CD14-positive monocyte (primary cell): ENCODE measurements around the gene SLC43A2. TPM values are rescaled to one million over a fixed set of nuclear protein-coding genes. Genes with fewer than 3 reads are reported as not detected.

ENCODE experiments used
- DNase-seq, 3 donors: peaks; one replicate each; pipeline ENCODE4 v3.0.0-alpha.2; 2011 to 2022
- H2AFZ ChIP-seq: 2 replicates; pipeline ENCODE4 v1.6.0; 2012; ENCODE audit warnings: mild to moderate bottlenecking, low read depth, low read length, inconsistent platforms; ENCODE audit not compliant: insufficient read depth, poor library complexity, severe bottlenecking
- H3K27ac ChIP-seq, 2 donors: 1 replicate in 1 of 2; 2 replicates in 1 of 2; pipeline ENCODE4 v1.5.1; 2012 to 2013; ENCODE audit warnings: low read length in 2 of 2, control low read depth in 1 of 2, inconsistent platforms in 1 of 2, low read depth in 1 of 2, mild to moderate bottlenecking in 1 of 2
- H3K27me3 ChIP-seq, 2 donors: one replicate each; pipeline versions ENCODE4 v1.6.0 to v1.6.1; 2011 to 2013; ENCODE audit warnings: low read length in 2 of 2; ENCODE audit not compliant: control insufficient read depth in 2 of 2, insufficient read depth in 2 of 2
- H3K36me3 ChIP-seq, 2 donors: replicated peaks in 1 of 2; 1 replicate in 1 of 2; 2 replicates in 1 of 2; pipeline versions ENCODE4 v1.5.1 to v1.6.1; 2012 to 2013; ENCODE audit warnings: low read length in 2 of 2, control low read depth in 1 of 2, inconsistent platforms in 1 of 2, mild to moderate bottlenecking in 1 of 2; ENCODE audit not compliant: insufficient read depth in 2 of 2, control insufficient read depth in 1 of 2
- H3K4me1 ChIP-seq, 2 donors: 1 replicate in 1 of 2; 2 replicates in 1 of 2; pipeline versions ENCODE4 v1.5.1 to v1.6.1; 2012 to 2013; ENCODE audit warnings: low read length in 2 of 2, control low read depth in 1 of 2, inconsistent platforms in 1 of 2, mild to moderate bottlenecking in 1 of 2, moderate library complexity in 1 of 2; ENCODE audit not compliant: insufficient read depth in 2 of 2, control insufficient read depth in 1 of 2
- H3K4me2 ChIP-seq: replicated peaks from 2 replicates; pipeline ENCODE3; 2012; ENCODE audit warnings: low read length, moderate library complexity, mild to moderate bottlenecking; ENCODE audit not compliant: poor library complexity, severe bottlenecking; ENCODE audit errors: extremely low read depth
- H3K4me3 ChIP-seq, 3 experiments: fragments of 200-600 bp in 1 of 3; sonication (generic) in 1 of 3; replicated peaks in 1 of 3; 1 replicate in 2 of 3; 2 replicates in 1 of 3; pipeline ENCODE4 v1.5.1; 2011 to 2013; ENCODE audit warnings: low read length in 3 of 3, mild to moderate bottlenecking in 3 of 3, control low read depth in 2 of 3, low read depth in 2 of 3, inconsistent platforms in 1 of 3, moderate library complexity in 1 of 3
- H3K79me2 ChIP-seq: 2 replicates; pipeline ENCODE4 v1.6.0; 2012; ENCODE audit warnings: mild to moderate bottlenecking, control low read depth, inconsistent platforms, low read length, moderate library complexity; ENCODE audit not compliant: insufficient read depth
- H3K9ac ChIP-seq: 2 replicates; pipeline ENCODE4 v1.6.0; 2017; ENCODE audit warnings: low read length, mild to moderate bottlenecking; ENCODE audit not compliant: insufficient read depth, poor library complexity, severe bottlenecking
- H3K9me3 ChIP-seq, 2 donors: replicated peaks in 1 of 2; 1 replicate in 1 of 2; 2 replicates in 1 of 2; pipeline versions ENCODE4 v1.5.1 to v1.6.1; 2012 to 2013; ENCODE audit warnings: low read length in 2 of 2, control low read depth in 1 of 2; ENCODE audit not compliant: control insufficient read depth in 1 of 2, insufficient read depth in 1 of 2
- H4K20me1 ChIP-seq: 2 replicates; pipeline ENCODE4 v1.6.0; 2012; ENCODE audit warnings: mild to moderate bottlenecking, low read length, control low read depth, moderate library complexity; ENCODE audit not compliant: insufficient read depth
- H3K27ac Mint-ChIP-seq, 7 donors: one replicate each; pipeline ENCODE4 v1.8.0; 2020; ENCODE audit warnings: mild to moderate bottlenecking in 7 of 7, mixed read lengths in 7 of 7, moderate library complexity in 6 of 7, inconsistent platforms in 2 of 7
- H3K27me3 Mint-ChIP-seq, 3 donors: one replicate each; pipeline ENCODE4 v1.8.0; 2021 to 2022; ENCODE audit warnings: low read depth in 3 of 3, mild to moderate bottlenecking in 3 of 3, mixed read lengths in 3 of 3, moderate library complexity in 3 of 3, inconsistent platforms in 1 of 3
- H3K36me3 Mint-ChIP-seq, 2 donors: one replicate each; pipeline ENCODE4 v1.8.0; 2020; ENCODE audit warnings: mixed read lengths in 2 of 2, inconsistent platforms in 1 of 2, mild to moderate bottlenecking in 1 of 2
- H3K4me1 Mint-ChIP-seq: one replicate; pipeline ENCODE4 v1.8.0; 2020; ENCODE audit warnings: mild to moderate bottlenecking, mixed read lengths
- H3K4me3 Mint-ChIP-seq, 2 donors: one replicate each; pipeline ENCODE4 v1.8.0; 2020; ENCODE audit warnings: mild to moderate bottlenecking in 2 of 2, mixed read lengths in 2 of 2, moderate library complexity in 1 of 2
- H3K9me3 Mint-ChIP-seq, 7 donors: one replicate each; pipeline ENCODE4 v1.8.0; 2020 to 2022; ENCODE audit warnings: mixed read lengths in 7 of 7, mild to moderate bottlenecking in 6 of 7, moderate library complexity in 6 of 7, inconsistent platforms in 2 of 7
- CTCF ChIP-seq: fragments of 200-600 bp; IDR thresholded peaks from one replicate; pipeline ENCODE4 v1.8.0; 2022; ENCODE audit warnings: antibody characterized with exemption, mild to moderate bottlenecking
- WGBS: methylation state at CpG from one replicate; pipeline ENCODE4 v1.1.5; 2013; ENCODE audit warnings: missing lambda C conversion rate; ENCODE audit not compliant: insufficient coverage; 5-methylcytosine and 5-hydroxymethylcytosine counted together
- intact Hi-C, 2 donors: fragments of 100-400 bp; cut with micrococcal nuclease; formaldehyde crosslinking; loops; one replicate each; pipeline versions ENCODE4 v1.15.0 to v1.15.1; 2023
- polyA minus RNA-seq: library from RNA; depleted of rRNA, polyadenylated mRNA; stranded (reverse); fragments of >200 nt; gene quantifications from 2 replicates; pipeline ENCODE4 v1.2.3, GENCODE V29; 2012
- polyA plus RNA-seq, 3 donors: library from polyadenylated mRNA; depleted of rRNA in 1 of 3; unstranded in 2 of 3; stranded (reverse) in 1 of 3; fragments of 300-500 nt in 2 of 3; fragments of >200 nt in 1 of 3; fragmentation: Illumina TruSeq in 2 of 3; gene quantifications; 1 replicate in 2 of 3; 2 replicates in 1 of 3; pipeline ENCODE4 v1.2.3, GENCODE V29; 2012 to 2021
- total RNA-seq, 12 experiments: library from RNA in 1 of 12; stranded (reverse) in 1 of 12; fragments of 120-200 nt in 1 of 12; gene quantifications; one replicate each; pipeline ENCODE4 v1.2.4 and lab custom pipeline; 2013 to 2026; ENCODE audit warnings: mixed read lengths in 6 of 12, inconsistent platforms in 1 of 12

Gene SLC43A2
- 133 TPM for total RNA-seq (2013)
- polyA plus RNA-seq = 100 to 1,000 TPM; 115 to 151 (median 117) TPM
- 188 and 208 TPM in 2 replicates for polyA minus RNA-seq
- 308 to 1,210 (median 449) reads per million in 11 experiments for total RNA-seq (lab: John Stamatoyannopoulos, UW)

GRCh38 chr17:1627982-1628855 is at the start of gene SLC43A2:
Gene SLC43A2, minus strand, starts transcription at chr17:1628834. Its CDS starts 960 bp downstream, at chr17:1627874.
- Histone ChIP-seq H3K27ac (peak within 1 kb of the TSS; percentile 95), H3K9ac (peak within 1 kb of the TSS; percentile 97), H3K4me1 (peaks cover 64 to 78% of the 10 kb centered on the region in 2 donors), H3K4me3 (peak within 1 kb of the TSS; percentile 95 to 100 (median 99)), H3K4me2 (peak within 1 kb of the TSS; percentile 92), H4K20me1 (peaks cover 49% of the 10 kb centered on the region), H2AFZ (no peak within 1 kb of the TSS), H3K9me3 (no peaks in the 10 kb centered on the region), H3K79me2 (peaks cover 50% of the 10 kb centered on the region), H3K36me3 (peaks cover 16 to 33% of the 10 kb centered on the region in 2 donors), H3K27me3 (no peaks in the 10 kb centered on the region)
- under 1% methylated on average over 95 of the region's 95 CpGs for WGBS
- intact Hi-C loops = loop anchor here (1.0 to 5.0 kb wide), 6 partner anchors 17 to 54 kb away; partner anchors contain the start of gene RILP (in 1 of the 2)
- TF ChIP-seq CTCF = no peak
- Mint-ChIP-seq H3K27ac (peak within 1 kb of the TSS; percentile 93 to 98 (median 97)), H3K4me3 (peak within 1 kb of the TSS; percentile 95 to 96), H3K36me3 (peaks cover 37 to 39% of the 10 kb centered on the region in 2 donors), H3K27me3 (peaks cover 0 to 17% (median 1%) of the 10 kb centered on the region in 3 donors), H3K4me1 (peaks cover 56% of the 10 kb centered on the region), H3K9me3 (peaks cover 0 to 3% (median 0%) of the 10 kb centered on the region in 7 donors)
- peak; percentile 78 to 86 (median 80) for DNase-seq

DNA sequence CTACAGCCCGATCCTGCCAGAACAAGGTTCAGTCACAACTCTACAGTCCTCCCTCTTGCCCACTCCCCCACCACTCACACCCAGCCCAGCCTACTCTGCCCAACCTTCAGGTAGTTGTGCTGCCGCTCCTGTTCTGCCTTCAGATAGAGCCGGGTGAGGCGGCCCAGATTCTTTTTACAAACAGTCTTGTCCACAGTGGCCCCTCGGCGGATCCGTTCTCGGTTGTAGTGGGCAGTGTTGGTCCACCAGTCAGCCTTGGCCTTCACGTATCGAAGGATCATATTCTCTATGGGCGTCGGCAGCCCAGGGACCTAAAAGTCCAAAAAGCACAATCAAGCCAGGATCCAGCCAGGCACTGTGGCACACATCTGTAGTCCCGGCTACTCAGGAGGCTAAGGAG is 47.8 kb upstream of the SLC43A2 start:
- DNase-seq = no peak
- Histone ChIP-seq H2AFZ (no peak overlapping the region), H3K4me1 (no peaks in the 10 kb centered on the region), H3K36me3 (peaks cover 97 to 99% of the 10 kb centered on the region in 2 donors), H3K4me2 (no peak overlapping the region), H3K4me3 (no peak overlapping the region), H3K9me3 (no peaks in the 10 kb centered on the region), H3K79me2 (peaks cover 21% of the 10 kb centered on the region), H3K9ac (no peak overlapping the region), H3K27ac (no peak overlapping the region), H3K27me3 (no peaks in the 10 kb centered on the region), H4K20me1 (peaks cover 91% of the 10 kb centered on the region)
- intact Hi-C loops = loop anchor here in 1 of 2 donors (10.0 kb wide), 1 partner anchor 108 kb away; no protein-coding TSS in a partner anchor
- H3K27ac Mint-ChIP-seq = peak overlapping the region in 3 of 7 donors; percentile 28 to 57 (median 54)
- H3K4me1 Mint-ChIP-seq = no peaks in the 10 kb centered on the region
- H3K27me3 Mint-ChIP-seq = no peaks in the 10 kb centered on the region
- peaks cover 94 to 98% of the 10 kb centered on the region in 2 donors for H3K36me3 Mint-ChIP-seq
- H3K4me3 Mint-ChIP-seq = no peak overlapping the region
- no peak for TF ChIP-seq CTCF
- 98% methylated on average over 12 of the region's 13 CpGs for WGBS
- H3K9me3 Mint-ChIP-seq = peaks cover 0 to 2% (median 0%) of the 10 kb centered on the region in 7 donors
